Body of pancreas (tissue), 4 donors: ENCODE data around the gene PLEKHD1.

Source experiments
- POLR2A ChIP-seq, 3 donors: fragments of 450-650 bp; IDR thresholded peaks; one replicate each; pipeline ENCODE4 v1.6.1; 2016; ENCODE audit warnings: antibody characterized with exemption in 3 of 3, mild to moderate bottlenecking in 2 of 3
- TF ChIP-seq, protein P1 (sequence below), 7 experiments: fragments of 450-650 bp in 4 of 7; fragments of 200-600 bp in 3 of 7; sonication (generic) in 3 of 7; IDR thresholded peaks; one replicate each; pipeline ENCODE4 v1.5.1; 2016 to 2019; ENCODE audit warnings: antibody characterized with exemption in 7 of 7

DNA sequence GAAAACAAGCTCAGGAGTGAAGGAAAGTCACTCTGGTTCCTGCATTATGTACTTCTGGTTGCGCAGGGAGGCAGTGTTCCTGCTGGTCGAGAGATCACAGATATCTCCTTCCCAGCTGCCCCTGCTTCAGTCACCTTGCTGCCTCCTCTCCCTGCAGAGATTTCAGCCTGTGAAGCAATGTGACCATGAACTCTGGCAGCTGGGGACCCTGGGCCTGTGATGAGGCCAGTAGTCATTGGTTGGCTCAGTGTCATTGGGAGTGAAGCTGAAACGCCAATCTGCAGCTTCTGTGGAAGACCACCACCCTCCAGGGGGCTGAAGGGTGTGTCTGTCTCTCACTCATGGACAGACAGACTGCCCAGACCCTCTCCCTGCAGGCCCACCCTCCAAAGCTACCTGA, 45.0 kb downstream of the PLEKHD1 start:
- TF ChIP-seq, protein P1, sequence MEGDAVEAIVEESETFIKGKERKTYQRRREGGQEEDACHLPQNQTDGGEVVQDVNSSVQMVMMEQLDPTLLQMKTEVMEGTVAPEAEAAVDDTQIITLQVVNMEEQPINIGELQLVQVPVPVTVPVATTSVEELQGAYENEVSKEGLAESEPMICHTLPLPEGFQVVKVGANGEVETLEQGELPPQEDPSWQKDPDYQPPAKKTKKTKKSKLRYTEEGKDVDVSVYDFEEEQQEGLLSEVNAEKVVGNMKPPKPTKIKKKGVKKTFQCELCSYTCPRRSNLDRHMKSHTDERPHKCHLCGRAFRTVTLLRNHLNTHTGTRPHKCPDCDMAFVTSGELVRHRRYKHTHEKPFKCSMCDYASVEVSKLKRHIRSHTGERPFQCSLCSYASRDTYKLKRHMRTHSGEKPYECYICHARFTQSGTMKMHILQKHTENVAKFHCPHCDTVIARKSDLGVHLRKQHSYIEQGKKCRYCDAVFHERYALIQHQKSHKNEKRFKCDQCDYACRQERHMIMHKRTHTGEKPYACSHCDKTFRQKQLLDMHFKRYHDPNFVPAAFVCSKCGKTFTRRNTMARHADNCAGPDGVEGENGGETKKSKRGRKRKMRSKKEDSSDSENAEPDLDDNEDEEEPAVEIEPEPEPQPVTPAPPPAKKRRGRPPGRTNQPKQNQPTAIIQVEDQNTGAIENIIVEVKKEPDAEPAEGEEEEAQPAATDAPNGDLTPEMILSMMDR (IDR thresholded peaks at IDR 0.05) = no peak
- no peak for TF ChIP-seq POLR2A (IDR thresholded peaks at IDR 0.05)
